Ascending aorta (tissue), 2 donors: ENCODE data around the gene IL22RA1. TPM values are rescaled to one million over a fixed set of nuclear protein-coding genes. Genes with fewer than 3 reads are reported as not detected.

Source experiments
- DNase-seq, 2 donors: peaks; one replicate each; pipeline ENCODE4 v3.0.0-alpha.2; 2019; ENCODE audit warnings: low spot score in 2 of 2
- H3K27ac ChIP-seq, 2 donors: fragments of 200-600 bp; sonication (generic); one replicate each; pipeline ENCODE4 v1.5.1; 2016 to 2017; ENCODE audit warnings: mild to moderate bottlenecking in 1 of 2
- H3K27me3 ChIP-seq: fragments of 200-600 bp; sonication (generic); one replicate; pipeline ENCODE4 v1.5.1; 2017
- H3K36me3 ChIP-seq, 2 donors: fragments of 200-600 bp; sonication (generic); one replicate each; pipeline ENCODE4 v1.5.1; 2016
- H3K4me1 ChIP-seq, 2 donors: fragments of 200-600 bp; sonication (generic); one replicate each; pipeline ENCODE4 v1.5.1; 2016 to 2017; ENCODE audit warnings: mild to moderate bottlenecking in 1 of 2
- H3K4me3 ChIP-seq, 2 donors: fragments of 200-600 bp; sonication (generic); one replicate each; pipeline ENCODE4 v1.5.1; 2016 to 2017; ENCODE audit warnings: mild to moderate bottlenecking in 1 of 2
- H3K9me3 ChIP-seq, 2 donors: fragments of 200-600 bp; sonication (generic); one replicate each; pipeline ENCODE4 v1.5.1; 2016
- CTCF ChIP-seq, 3 experiments: fragments of 200-600 bp in 2 of 3; fragments of 450-650 bp in 1 of 3; sonication (generic) in 2 of 3; IDR thresholded peaks; one replicate each; pipeline ENCODE4 v1.5.1; 2016 to 2019; ENCODE audit warnings: antibody characterized with exemption in 3 of 3, mild to moderate bottlenecking in 1 of 3, moderate library complexity in 1 of 3
- intact Hi-C: fragments of 100-400 bp; cut with DNase I; formaldehyde crosslinking; loops from one replicate; pipeline ENCODE4 v1.15.1; 2023
- total RNA-seq: library from RNA; depleted of rRNA; stranded (reverse); fragments of >200 nt; gene quantifications from one replicate; pipeline ENCODE4 v1.1.0, GENCODE V29; 2016

Gene IL22RA1
- total RNA-seq, 1 donor from 2014 or later: not detected

GRCh38 chr1:24150234-24151174, 7.6 kb upstream of the IL22RA1 start:
- H3K27me3 ChIP-seq: no peaks in the 10 kb centered on the region
- peak; percentile 35 to 94 for DNase-seq
- peak; percentile 82 to 89 (median 84) for TF ChIP-seq CTCF (IDR thresholded peaks at IDR 0.05)
- H3K4me1 ChIP-seq: peaks cover 0 to 2% of the 10 kb centered on the region in 2 donors
- no peaks in the 10 kb centered on the region for H3K36me3 ChIP-seq
- peak overlapping the region in 1 of 2 donors; percentile 34 for H3K4me3 ChIP-seq
- no peak overlapping the region for H3K27ac ChIP-seq
- intact Hi-C loops: no loop called here
- H3K9me3 ChIP-seq: no peaks in the 10 kb centered on the region

- H3K9me3 ChIP-seq: no peaks in the 10 kb centered on the region
- no peak for DNase-seq
- no peaks in the 10 kb centered on the region for H3K27me3 ChIP-seq
- H3K4me3 ChIP-seq: no peak overlapping the region
- H3K4me1 ChIP-seq: peaks cover 0 to 2% of the 10 kb centered on the region in 2 donors
- intact Hi-C loops: no loop called here
- TF ChIP-seq CTCF (IDR thresholded peaks at IDR 0.05): no peak
- no peaks in the 10 kb centered on the region for H3K36me3 ChIP-seq
- H3K27ac ChIP-seq: no peak overlapping the region
Measured at GRCh38 chr1:24149866-24150233, 6.9 kb upstream of the IL22RA1 start.

- H3K4me1 ChIP-seq: peaks cover 0 to 2% of the 10 kb centered on the region in 2 donors
Measured at GRCh38 chr1:24147816-24148215, 4.9 kb upstream of the IL22RA1 start.

GRCh38 chr1:24147194-24147593, 4.3 kb upstream of the IL22RA1 start:
- TF ChIP-seq CTCF (IDR thresholded peaks at IDR 0.05): no peak
- DNase-seq: no peak
- intact Hi-C loops: no loop called here
- H3K9me3 ChIP-seq: no peaks in the 10 kb centered on the region
- no peaks in the 10 kb centered on the region for H3K27me3 ChIP-seq
- peaks cover 0 to 2% of the 10 kb centered on the region in 2 donors for H3K4me1 ChIP-seq
- H3K36me3 ChIP-seq: no peaks in the 10 kb centered on the region
- no peak overlapping the region for H3K27ac ChIP-seq
- no peak overlapping the region for H3K4me3 ChIP-seq

More at GRCh38 chr1:24147816-24148215, 4.9 kb upstream of the IL22RA1 start:
- intact Hi-C loops: no loop called here
- H3K4me3 ChIP-seq: no peak overlapping the region
- H3K36me3 ChIP-seq: no peaks in the 10 kb centered on the region
- no peak overlapping the region for H3K27ac ChIP-seq
- no peaks in the 10 kb centered on the region for H3K9me3 ChIP-seq
- no peak for DNase-seq
- no peaks in the 10 kb centered on the region for H3K27me3 ChIP-seq
- TF ChIP-seq CTCF (IDR thresholded peaks at IDR 0.05): no peak

- intact Hi-C loops: no loop called here
- DNase-seq: no peak
Measured at GRCh38 chr1:24141311-24141997, 1.5 kb downstream of the IL22RA1 start.

More at GRCh38 chr1:24141311-24141997, 1.5 kb downstream of the IL22RA1 start:
- Histone ChIP-seq H3K9me3 (no peaks in the 10 kb centered on the region), H3K36me3 (no peaks in the 10 kb centered on the region), H3K4me3 (no peak overlapping the region), H3K27ac (no peak overlapping the region), H3K27me3 (no peaks in the 10 kb centered on the region), H3K4me1 (no peaks in the 10 kb centered on the region)
- TF ChIP-seq CTCF (IDR thresholded peaks at IDR 0.05): no peak
